ENCODE data around the gene LGR6. TPM values are rescaled to one million over a fixed set of nuclear protein-coding genes. Genes with fewer than 3 reads are reported as not detected.

Gene LGR6
- total and polyA plus RNA-seq, 2 experiments from 2014 or later = 0.66 to 0.89 TPM

DNA sequence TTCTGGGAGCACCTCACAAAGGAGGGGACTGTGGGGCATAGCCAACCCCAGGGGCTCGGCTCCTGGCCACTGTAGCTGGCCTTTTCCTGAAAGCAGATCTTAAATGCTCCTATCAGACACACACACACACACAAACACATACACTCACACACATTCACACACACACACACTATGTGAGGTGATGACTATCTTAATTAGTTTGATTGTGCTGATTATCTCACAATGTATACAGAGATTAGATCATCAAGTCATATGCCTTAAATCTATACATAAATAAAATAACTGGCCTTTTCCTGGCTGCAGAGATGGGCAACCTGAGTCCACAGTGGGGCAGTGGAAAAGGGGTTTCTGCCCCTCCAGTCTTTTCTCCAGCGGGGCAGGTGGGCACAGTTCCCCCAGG, 27.1 kb downstream of the LGR6 start (continued):
- TF ChIP-seq, protein P1, sequence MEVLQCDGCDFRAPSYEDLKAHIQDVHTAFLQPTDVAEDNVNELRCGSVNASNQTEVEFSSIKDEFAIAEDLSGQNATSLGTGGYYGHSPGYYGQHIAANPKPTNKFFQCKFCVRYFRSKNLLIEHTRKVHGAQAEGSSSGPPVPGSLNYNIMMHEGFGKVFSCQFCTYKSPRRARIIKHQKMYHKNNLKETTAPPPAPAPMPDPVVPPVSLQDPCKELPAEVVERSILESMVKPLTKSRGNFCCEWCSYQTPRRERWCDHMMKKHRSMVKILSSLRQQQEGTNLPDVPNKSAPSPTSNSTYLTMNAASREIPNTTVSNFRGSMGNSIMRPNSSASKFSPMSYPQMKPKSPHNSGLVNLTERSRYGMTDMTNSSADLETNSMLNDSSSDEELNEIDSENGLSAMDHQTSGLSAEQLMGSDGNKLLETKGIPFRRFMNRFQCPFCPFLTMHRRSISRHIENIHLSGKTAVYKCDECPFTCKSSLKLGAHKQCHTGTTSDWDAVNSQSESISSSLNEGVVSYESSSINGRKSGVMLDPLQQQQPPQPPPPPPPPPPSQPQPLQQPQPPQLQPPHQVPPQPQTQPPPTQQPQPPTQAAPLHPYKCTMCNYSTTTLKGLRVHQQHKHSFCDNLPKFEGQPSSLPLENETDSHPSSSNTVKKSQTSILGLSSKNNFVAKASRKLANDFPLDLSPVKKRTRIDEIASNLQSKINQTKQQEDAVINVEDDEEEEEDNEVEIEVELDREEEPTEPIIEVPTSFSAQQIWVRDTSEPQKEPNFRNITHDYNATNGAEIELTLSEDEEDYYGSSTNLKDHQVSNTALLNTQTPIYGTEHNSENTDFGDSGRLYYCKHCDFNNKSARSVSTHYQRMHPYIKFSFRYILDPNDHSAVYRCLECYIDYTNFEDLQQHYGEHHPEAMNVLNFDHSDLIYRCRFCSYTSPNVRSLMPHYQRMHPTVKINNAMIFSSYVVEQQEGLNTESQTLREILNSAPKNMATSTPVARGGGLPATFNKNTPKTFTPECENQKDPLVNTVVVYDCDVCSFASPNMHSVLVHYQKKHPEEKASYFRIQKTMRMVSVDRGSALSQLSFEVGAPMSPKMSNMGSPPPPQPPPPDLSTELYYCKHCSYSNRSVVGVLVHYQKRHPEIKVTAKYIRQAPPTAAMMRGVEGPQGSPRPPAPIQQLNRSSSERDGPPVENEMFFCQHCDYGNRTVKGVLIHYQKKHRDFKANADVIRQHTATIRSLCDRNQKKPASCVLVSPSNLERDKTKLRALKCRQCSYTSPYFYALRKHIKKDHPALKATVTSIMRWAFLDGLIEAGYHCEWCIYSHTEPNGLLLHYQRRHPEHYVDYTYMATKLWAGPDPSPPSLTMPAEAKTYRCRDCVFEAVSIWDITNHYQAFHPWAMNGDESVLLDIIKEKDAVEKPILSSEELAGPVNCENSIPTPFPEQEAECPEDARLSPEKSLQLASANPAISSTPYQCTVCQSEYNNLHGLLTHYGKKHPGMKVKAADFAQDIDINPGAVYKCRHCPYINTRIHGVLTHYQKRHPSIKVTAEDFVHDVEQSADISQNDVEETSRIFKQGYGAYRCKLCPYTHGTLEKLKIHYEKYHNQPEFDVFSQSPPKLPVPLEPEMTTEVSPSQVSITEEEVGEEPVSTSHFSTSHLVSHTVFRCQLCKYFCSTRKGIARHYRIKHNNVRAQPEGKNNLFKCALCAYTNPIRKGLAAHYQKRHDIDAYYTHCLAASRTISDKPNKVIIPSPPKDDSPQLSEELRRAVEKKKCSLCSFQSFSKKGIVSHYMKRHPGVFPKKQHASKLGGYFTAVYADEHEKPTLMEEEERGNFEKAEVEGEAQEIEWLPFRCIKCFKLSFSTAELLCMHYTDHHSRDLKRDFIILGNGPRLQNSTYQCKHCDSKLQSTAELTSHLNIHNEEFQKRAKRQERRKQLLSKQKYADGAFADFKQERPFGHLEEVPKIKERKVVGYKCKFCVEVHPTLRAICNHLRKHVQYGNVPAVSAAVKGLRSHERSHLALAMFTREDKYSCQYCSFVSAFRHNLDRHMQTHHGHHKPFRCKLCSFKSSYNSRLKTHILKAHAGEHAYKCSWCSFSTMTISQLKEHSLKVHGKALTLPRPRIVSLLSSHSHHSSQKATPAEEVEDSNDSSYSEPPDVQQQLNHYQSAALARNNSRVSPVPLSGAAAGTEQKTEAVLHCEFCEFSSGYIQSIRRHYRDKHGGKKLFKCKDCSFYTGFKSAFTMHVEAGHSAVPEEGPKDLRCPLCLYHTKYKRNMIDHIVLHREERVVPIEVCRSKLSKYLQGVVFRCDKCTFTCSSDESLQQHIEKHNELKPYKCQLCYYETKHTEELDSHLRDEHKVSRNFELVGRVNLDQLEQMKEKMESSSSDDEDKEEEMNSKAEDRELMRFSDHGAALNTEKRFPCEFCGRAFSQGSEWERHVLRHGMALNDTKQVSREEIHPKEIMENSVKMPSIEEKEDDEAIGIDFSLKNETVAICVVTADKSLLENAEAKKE (CRISPR knock-in tag; IDR thresholded peaks at IDR 0.05) = no peak
- TF ChIP-seq EZH2phosphoT487 (IDR thresholded peaks at IDR 0.05; ENCODE audit: unreplicated experiment) (no peak), POLR2AphosphoS5 (IDR thresholded peaks at IDR 0.05; ENCODE audit: low read depth) (no peak), EZH2 (IDR thresholded peaks at IDR 0.05; ENCODE audit: low read depth, unreplicated experiment) (no peak)
- TF ChIP-seq, protein P2, sequence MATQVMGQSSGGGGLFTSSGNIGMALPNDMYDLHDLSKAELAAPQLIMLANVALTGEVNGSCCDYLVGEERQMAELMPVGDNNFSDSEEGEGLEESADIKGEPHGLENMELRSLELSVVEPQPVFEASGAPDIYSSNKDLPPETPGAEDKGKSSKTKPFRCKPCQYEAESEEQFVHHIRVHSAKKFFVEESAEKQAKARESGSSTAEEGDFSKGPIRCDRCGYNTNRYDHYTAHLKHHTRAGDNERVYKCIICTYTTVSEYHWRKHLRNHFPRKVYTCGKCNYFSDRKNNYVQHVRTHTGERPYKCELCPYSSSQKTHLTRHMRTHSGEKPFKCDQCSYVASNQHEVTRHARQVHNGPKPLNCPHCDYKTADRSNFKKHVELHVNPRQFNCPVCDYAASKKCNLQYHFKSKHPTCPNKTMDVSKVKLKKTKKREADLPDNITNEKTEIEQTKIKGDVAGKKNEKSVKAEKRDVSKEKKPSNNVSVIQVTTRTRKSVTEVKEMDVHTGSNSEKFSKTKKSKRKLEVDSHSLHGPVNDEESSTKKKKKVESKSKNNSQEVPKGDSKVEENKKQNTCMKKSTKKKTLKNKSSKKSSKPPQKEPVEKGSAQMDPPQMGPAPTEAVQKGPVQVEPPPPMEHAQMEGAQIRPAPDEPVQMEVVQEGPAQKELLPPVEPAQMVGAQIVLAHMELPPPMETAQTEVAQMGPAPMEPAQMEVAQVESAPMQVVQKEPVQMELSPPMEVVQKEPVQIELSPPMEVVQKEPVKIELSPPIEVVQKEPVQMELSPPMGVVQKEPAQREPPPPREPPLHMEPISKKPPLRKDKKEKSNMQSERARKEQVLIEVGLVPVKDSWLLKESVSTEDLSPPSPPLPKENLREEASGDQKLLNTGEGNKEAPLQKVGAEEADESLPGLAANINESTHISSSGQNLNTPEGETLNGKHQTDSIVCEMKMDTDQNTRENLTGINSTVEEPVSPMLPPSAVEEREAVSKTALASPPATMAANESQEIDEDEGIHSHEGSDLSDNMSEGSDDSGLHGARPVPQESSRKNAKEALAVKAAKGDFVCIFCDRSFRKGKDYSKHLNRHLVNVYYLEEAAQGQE (IDR thresholded peaks at IDR 0.05; ENCODE audit: unreplicated experiment) = no peak
- TF ChIP-seq, protein P3, sequence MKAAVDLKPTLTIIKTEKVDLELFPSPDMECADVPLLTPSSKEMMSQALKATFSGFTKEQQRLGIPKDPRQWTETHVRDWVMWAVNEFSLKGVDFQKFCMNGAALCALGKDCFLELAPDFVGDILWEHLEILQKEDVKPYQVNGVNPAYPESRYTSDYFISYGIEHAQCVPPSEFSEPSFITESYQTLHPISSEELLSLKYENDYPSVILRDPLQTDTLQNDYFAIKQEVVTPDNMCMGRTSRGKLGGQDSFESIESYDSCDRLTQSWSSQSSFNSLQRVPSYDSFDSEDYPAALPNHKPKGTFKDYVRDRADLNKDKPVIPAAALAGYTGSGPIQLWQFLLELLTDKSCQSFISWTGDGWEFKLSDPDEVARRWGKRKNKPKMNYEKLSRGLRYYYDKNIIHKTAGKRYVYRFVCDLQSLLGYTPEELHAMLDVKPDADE (IDR thresholded peaks at IDR 0.05) = no peak

All from GM23338 (cell line).